H1 (cell line): ENCODE results near the gene B3GLCT. TPM values are rescaled to one million over a fixed set of nuclear protein-coding genes. Genes with fewer than 3 reads are reported as not detected.

Experiments used
- CTCF ChIA-PET: fragments of 300-600 bp; sonication (Branson Sonifier 250); formaldehyde crosslinking; loops from one replicate; lab custom pipeline; 2021; ENCODE audit not compliant: partially characterized antibody; lab: Charles Lee
- POLR2A ChIA-PET: fragments of 300-600 bp; sonication (Branson Sonifier 250); formaldehyde crosslinking; loops from one replicate; lab custom pipeline; 2021; ENCODE audit warnings: inconsistent platforms; ENCODE audit not compliant: partially characterized antibody; lab: Charles Lee
- DNase-seq, 2 experiments: peaks; one replicate each; pipeline versions ENCODE4 v3.0.0 to v3.0.0-alpha.2; 2010 to 2022; ENCODE audit warnings: low spot score in 2 of 2, low read depth in 1 of 2, mixed read lengths in 1 of 2
- FAIRE-seq: peaks from 2 replicates; lab custom pipeline; 2011; peaks lifted over from hg19 to GRCh38; lab: Jason Lieb, UNC
- H2AFZ ChIP-seq: 2 replicates; pipeline ENCODE4 v1.8.1; 2012; ENCODE audit warnings: low read length, inconsistent platforms
- H2AK5ac ChIP-seq: 2 replicates; pipeline ENCODE4 v1.6.1; 2013; ENCODE audit warnings: low read depth, low read length
- H2BK120ac ChIP-seq: replicated peaks from 2 replicates; pipeline ENCODE3; 2013; ENCODE audit warnings: low read depth, low read length, inconsistent platforms
- H2BK12ac ChIP-seq: 2 replicates; pipeline ENCODE4 v1.6.1; 2013; ENCODE audit warnings: low read depth, low read length
- H2BK15ac ChIP-seq: 2 replicates; pipeline ENCODE4 v1.6.1; 2013; ENCODE audit warnings: low read length
- H2BK20ac ChIP-seq: 2 replicates; pipeline ENCODE4 v1.6.1; 2013; ENCODE audit warnings: low read length
- H2BK5ac ChIP-seq: 2 replicates; pipeline ENCODE4 v1.6.1; 2013; ENCODE audit warnings: low read depth, low read length
- H3K14ac ChIP-seq: 2 replicates; pipeline ENCODE4 v1.6.1; 2013; ENCODE audit warnings: inconsistent platforms; ENCODE audit not compliant: insufficient read length
- H3K18ac ChIP-seq: 2 replicates; pipeline ENCODE4 v1.6.1; 2013; ENCODE audit warnings: low read length; ENCODE audit errors: extremely low read depth
- H3K23ac ChIP-seq: 2 replicates; pipeline ENCODE4 v1.6.1; 2013; ENCODE audit warnings: inconsistent platforms; ENCODE audit not compliant: insufficient read length
- H3K23me2 ChIP-seq: 2 replicates; pipeline ENCODE4 v1.6.1; 2013; ENCODE audit warnings: low read depth, low read length
- H3K27ac ChIP-seq: 2 replicates; pipeline ENCODE4 v1.6.1; 2011; ENCODE audit warnings: low read depth, low read length, inconsistent platforms
- H3K27me3 ChIP-seq, 4 experiments: replicated peaks in 1 of 4; 1 replicate in 1 of 4; 2 replicates in 3 of 4; pipeline versions ENCODE4 v1.6.1 to v1.8.1; 2011 to 2013; ENCODE audit warnings: low read length in 3 of 4, mild to moderate bottlenecking in 3 of 4, inconsistent platforms in 2 of 4, mixed read lengths in 2 of 4, moderate library complexity in 1 of 4; ENCODE audit not compliant: control insufficient read depth in 3 of 4, insufficient read depth in 3 of 4; ENCODE audit errors: extremely low read depth in 1 of 4
- H3K36me3 ChIP-seq, 4 experiments: 2 replicates each; pipeline versions ENCODE4 v1.6.1 to v1.8.1; 2011 to 2013; ENCODE audit warnings: mild to moderate bottlenecking in 4 of 4, low read length in 3 of 4, moderate library complexity in 2 of 4, control low read depth in 1 of 4, inconsistent platforms in 1 of 4; ENCODE audit not compliant: insufficient read depth in 4 of 4, control insufficient read depth in 2 of 4
- H3K4ac ChIP-seq: replicated peaks from 2 replicates; pipeline ENCODE3; 2013; ENCODE audit warnings: low read length, low read depth, mixed read lengths, inconsistent platforms; ENCODE audit not compliant: insufficient read length
- H3K4me1 ChIP-seq, 4 experiments: replicated peaks in 1 of 4; 1 replicate in 1 of 4; 2 replicates in 3 of 4; pipeline versions ENCODE4 v1.6.1 to v1.8.1; 2011 to 2013; ENCODE audit warnings: low read length in 3 of 4, inconsistent platforms in 2 of 4, mixed read lengths in 1 of 4; ENCODE audit not compliant: insufficient read depth in 4 of 4, control insufficient read depth in 3 of 4
- H3K4me2 ChIP-seq, 2 experiments: 2 replicates each; pipeline versions ENCODE4 v1.6.1 to v1.8.1; 2011 to 2013; ENCODE audit warnings: low read depth in 2 of 2, low read length in 2 of 2, control low read depth in 1 of 2, inconsistent platforms in 1 of 2, mild to moderate bottlenecking in 1 of 2; ENCODE audit not compliant: insufficient read depth in 1 of 2
- H3K4me3 ChIP-seq, 4 experiments: fragments of 200-600, 300-600 bp in 1 of 4; sonication (generic), shearing (Covaris generic), sonication (Bioruptor Twin) in 1 of 4; 2 replicates each; pipeline versions ENCODE4 v1.5.1 to v1.8.1; 2011 to 2016; ENCODE audit warnings: low read length in 4 of 4, low read depth in 3 of 4, control low read depth in 2 of 4, inconsistent platforms in 2 of 4, mild to moderate bottlenecking in 2 of 4, mixed read lengths in 1 of 4, moderate library complexity in 1 of 4; ENCODE audit not compliant: insufficient read depth in 2 of 4; ENCODE audit errors: extremely low read depth in 1 of 4
- H3K56ac ChIP-seq: replicated peaks from 2 replicates; pipeline ENCODE3; 2013; ENCODE audit warnings: low read depth, mild to moderate bottlenecking, mixed read lengths, low read length, inconsistent platforms; ENCODE audit not compliant: insufficient read length
- H3K79me1 ChIP-seq: 2 replicates; pipeline ENCODE4 v1.6.1; 2013; ENCODE audit warnings: low read depth, low read length, control low read depth
- H3K79me2 ChIP-seq, 2 experiments: 2 replicates each; pipeline versions ENCODE4 v1.6.1 to v1.8.1; 2012 to 2013; ENCODE audit warnings: low read length in 2 of 2, mild to moderate bottlenecking in 2 of 2, inconsistent platforms in 1 of 2; ENCODE audit not compliant: insufficient read depth in 2 of 2, control insufficient read depth in 1 of 2
- H3K9ac ChIP-seq, 4 experiments: replicated peaks in 1 of 4; 1 replicate in 1 of 4; 2 replicates in 3 of 4; pipeline versions ENCODE4 v1.6.1 to v1.8.1; 2011 to 2013; ENCODE audit warnings: low read depth in 3 of 4, low read length in 3 of 4, control low read depth in 2 of 4, mild to moderate bottlenecking in 2 of 4, moderate library complexity in 2 of 4, inconsistent platforms in 1 of 4; ENCODE audit errors: extremely low read depth in 1 of 4
- H3K9me3 ChIP-seq, 2 experiments: 2 replicates each; pipeline versions ENCODE4 v1.6.1 to v1.8.1; 2012 to 2013; ENCODE audit warnings: mild to moderate bottlenecking in 2 of 2, moderate library complexity in 2 of 2, control low read depth in 1 of 2, inconsistent platforms in 1 of 2, low read depth in 1 of 2, low read length in 1 of 2, mixed read lengths in 1 of 2; ENCODE audit not compliant: insufficient read depth in 2 of 2
- H4K20me1 ChIP-seq, 2 experiments: replicated peaks in 1 of 2; 2 replicates each; pipeline versions ENCODE3 to v1.8.1; 2011 to 2013; ENCODE audit warnings: inconsistent platforms in 2 of 2, low read length in 2 of 2, mild to moderate bottlenecking in 1 of 2; ENCODE audit not compliant: insufficient read depth in 2 of 2, control insufficient read depth in 1 of 2
- H4K5ac ChIP-seq: 2 replicates; pipeline ENCODE4 v1.6.1; 2013; ENCODE audit warnings: low read length, low read depth, mixed read lengths, inconsistent platforms; ENCODE audit not compliant: insufficient read length
- H4K8ac ChIP-seq: 2 replicates; pipeline ENCODE4 v1.8.0; 2013; ENCODE audit warnings: mild to moderate bottlenecking, moderate library complexity, low read length, inconsistent platforms; ENCODE audit not compliant: insufficient read depth; ENCODE audit errors: extremely low read depth
- H4K91ac ChIP-seq: replicated peaks from 2 replicates; pipeline ENCODE3; 2013; ENCODE audit warnings: low read length, mixed read lengths, inconsistent platforms; ENCODE audit not compliant: insufficient read length
- CBX8 ChIP-seq: fragments of 300-800, 300-1000 bp; sonication (generic); IDR thresholded peaks from 2 replicates; pipeline ENCODE4 v1.7.1; 2016; ENCODE audit warnings: low read depth, low read length, borderline replicate concordance
- CEBPB ChIP-seq: IDR thresholded peaks from 2 replicates; pipeline ENCODE4 v1.6.1; 2012; ENCODE audit warnings: low read depth, low read length
- HDAC6 ChIP-seq: IDR thresholded peaks from one replicate; pipeline ENCODE4 v1.7.1; 2012; ENCODE audit warnings: low read depth, mild to moderate bottlenecking, inconsistent platforms, low read length, moderate library complexity
- JUND ChIP-seq: IDR thresholded peaks from 2 replicates; pipeline ENCODE4 v1.6.1; 2011; ENCODE audit warnings: mild to moderate bottlenecking, improper control_type of control experiment, low read length
- SRF ChIP-seq: IDR thresholded peaks from 2 replicates; pipeline ENCODE4 v1.6.1; 2011; ENCODE audit warnings: mild to moderate bottlenecking, low read depth, low read length, moderate library complexity
- TCF12 ChIP-seq: IDR thresholded peaks from 2 replicates; pipeline ENCODE4 v1.6.1; 2011; ENCODE audit warnings: low read depth, mild to moderate bottlenecking, low read length
- WGBS, 2 experiments: shearing (Covaris generic) in 1 of 2; methylation state at CpG; one replicate each; pipeline versions ENCODE4 v1.1.6 to v1.1.7; 2013 to 2015; ENCODE audit warnings: low lambda C conversion rate in 2 of 2, mixed read lengths in 2 of 2, inconsistent platforms in 1 of 2, low coverage in 1 of 2, missing lambda C conversion rate in 1 of 2; ENCODE audit not compliant: insufficient replicate concordance in 2 of 2, insufficient coverage in 1 of 2, insufficient read length in 1 of 2; ENCODE audit errors: extremely low coverage in 1 of 2, missing lambda C conversion rate in 1 of 2; 5-methylcytosine and 5-hydroxymethylcytosine counted together
- polyA plus RNA-seq, 7 experiments: library from polyadenylated mRNA; depleted of rRNA in 3 of 7; stranded (reverse) in 5 of 7; unstranded in 2 of 7; fragments of >200 nt in 5 of 7; fragments of 200-250 nt in 2 of 7; gene quantifications; 1 replicate in 5 of 7; 2 replicates in 1 of 7; 4 replicates in 1 of 7; pipeline versions ENCODE4 v1.2.1 to v1.2.3, GENCODE V29; 2011 to 2013; ENCODE audit warnings: missing spikeins in 2 of 7, mixed read lengths in 2 of 7
- total RNA-seq: library from RNA; stranded (reverse); fragmentation: NEBNext Ultra II Directional; extraction: Animal tissue kit (Norgen Biotek cat#: 25700); gene quantifications from 2 replicates; pipeline ENCODE4 v1.2.1, GENCODE V29; 2021

The B3GLCT gene
- total and polyA plus RNA-seq, 2 of the 8 experiments (the other 6 are each of a cell fraction or from before 2014, with no cell fraction given) = 1.5 to 4.1 TPM

- Histone ChIP-seq H2BK120ac (no peak overlapping the region), H3K18ac (no peak overlapping the region), H3K79me2 (no peaks in the 10 kb centered on the region), H3K14ac (no peak overlapping the region), H4K8ac (no peak overlapping the region), H3K27me3 (peaks cover 0 to 1% (median 0%) of the 10 kb centered on the region in 4 experiments; a peak in 1 of 7 replicates), H3K4ac (no peak overlapping the region), H2BK5ac (no peak overlapping the region), H3K9ac (no peak overlapping the region), H4K20me1 (no peaks in the 10 kb centered on the region), H2AFZ (no peak overlapping the region), H4K91ac (no peak overlapping the region), H3K23me2 (no peaks in the 10 kb centered on the region), H3K4me1 (no peaks in the 10 kb centered on the region), H3K36me3 (no peaks in the 10 kb centered on the region; a peak in 1 of 8 replicates), H4K5ac (no peak overlapping the region)
- DNase-seq = no peak
- POLR2A ChIA-PET = no interaction called here
- TF ChIP-seq HDAC6 = no peak
- TF ChIP-seq CBX8 = no peak
- no peak for TF ChIP-seq CEBPB
- TF ChIP-seq SRF = no peak
- no peak for TF ChIP-seq JUND
- no peak for TF ChIP-seq TCF12
- TF ChIP-seq, all 59 proteins: peak for 0
- H3K56ac ChIP-seq = no peak overlapping the region
- no peak overlapping the region for H2AK5ac ChIP-seq
- H3K23ac ChIP-seq = no peak overlapping the region
- no peak overlapping the region for H3K4me2 ChIP-seq
- no peak overlapping the region for H2BK20ac ChIP-seq
- H3K79me1 ChIP-seq = no peaks in the 10 kb centered on the region
- H2BK12ac ChIP-seq = no peak overlapping the region
- H3K27ac ChIP-seq = no peak overlapping the region
- H2BK15ac ChIP-seq = no peak overlapping the region
- CTCF ChIA-PET = interaction anchor here (0.9 kb wide), 1 partner anchor 105 kb away, joined by 3 read pairs; no protein-coding TSS in a partner anchor
- no peak for FAIRE-seq
- peaks cover 10 to 11% of the 10 kb centered on the region in 2 experiments; a peak in 3 of 4 replicates for H3K9me3 ChIP-seq
- 98% methylated on average over 4 of the region's 4 CpGs; no CpG with 5 or more reads in 1 of the 2 experiments for WGBS, 2 experiments
- no peak overlapping the region for H3K4me3 ChIP-seq
Observed at GRCh38 chr13:31320946-31321345, 121.2 kb downstream of the B3GLCT start.
